ENCODE results near the gene LIN9.
"Not testable (repeated sequence)": the region's sequence is repeated elsewhere in the genome, so short reads cannot be mapped to it uniquely, and the experiment has no call there.

Gene LIN9

DNA sequence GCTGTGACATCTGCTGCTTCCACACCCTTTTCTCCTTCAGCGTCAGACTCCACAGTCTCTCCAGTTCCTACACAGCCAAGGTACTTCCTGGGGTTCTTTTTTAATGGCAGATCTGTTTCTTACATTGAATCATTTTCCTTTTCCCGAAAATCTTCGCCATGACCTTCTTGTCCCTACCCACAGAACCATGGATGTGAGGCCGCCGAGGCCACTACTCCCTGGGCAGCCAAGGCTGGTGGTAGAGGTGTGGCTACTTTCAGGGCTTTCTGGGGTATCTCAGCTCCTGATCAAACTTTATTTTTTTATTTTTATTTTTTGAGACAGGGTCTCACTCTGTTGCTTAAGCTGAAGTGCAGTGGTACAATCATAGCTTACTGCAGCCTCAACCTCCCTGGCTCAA lies 9.5 kb upstream of the LIN9 start:
- DNase-seq, result no peak

DNA sequence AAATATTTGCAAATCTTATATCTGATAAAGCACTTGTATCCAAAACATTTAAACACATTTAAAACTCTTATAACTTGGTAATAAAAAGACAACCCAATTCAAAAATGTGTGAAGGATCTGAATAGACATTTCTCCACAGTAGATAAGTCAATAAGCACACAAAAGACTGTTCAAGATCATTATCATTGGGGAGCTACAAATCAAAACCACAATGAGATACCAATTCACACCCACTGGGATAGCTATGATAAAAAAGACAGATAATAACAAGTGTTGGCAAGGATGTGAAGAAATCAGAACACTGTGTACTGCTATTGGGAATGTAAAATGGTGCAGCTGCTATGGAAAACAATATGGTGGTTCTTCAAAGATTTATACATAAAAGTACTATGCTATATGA lies 5.1 kb upstream of the LIN9 start:
- DNase-seq, result no peak

DNA sequence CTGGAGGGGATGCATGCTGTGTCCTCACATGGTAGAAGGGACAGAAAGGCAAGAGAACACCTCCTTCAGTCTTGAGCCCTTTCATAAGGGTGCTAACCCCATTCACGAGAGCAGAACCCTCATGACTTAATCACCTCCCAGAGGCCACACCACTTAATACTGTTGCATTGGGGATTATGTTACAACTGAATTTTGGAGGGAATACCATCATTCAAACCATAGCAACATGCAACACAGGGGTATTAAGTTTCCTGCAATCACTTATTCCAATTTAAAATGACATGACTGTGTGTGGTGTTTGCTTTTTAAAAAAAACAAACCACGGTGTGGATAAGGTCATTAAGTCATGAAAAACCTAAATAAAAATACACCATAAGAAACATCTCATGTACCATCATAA lies 3.1 kb upstream of the LIN9 start:
- DNase-seq, result no peak

DNA sequence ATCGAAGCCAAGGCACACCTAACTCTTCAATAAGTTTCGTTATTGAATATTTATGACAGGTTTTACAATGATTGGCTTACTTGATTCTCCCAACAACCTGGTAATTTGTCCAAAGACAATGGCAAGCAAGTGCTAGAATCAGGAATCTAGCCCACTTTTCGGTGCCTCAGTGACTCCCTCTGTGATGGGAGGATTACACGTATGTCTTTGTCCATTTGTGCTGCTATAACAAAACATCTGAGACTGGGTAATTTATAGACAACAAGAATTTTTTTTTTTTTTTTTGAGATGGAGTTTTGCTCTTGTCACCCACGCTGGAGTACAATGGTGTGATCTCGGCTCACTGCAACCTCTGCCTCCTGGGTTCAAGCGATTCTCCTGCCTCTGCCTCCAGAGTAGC lies 2.4 kb upstream of the LIN9 start:
- no peak for DNase-seq

DNA sequence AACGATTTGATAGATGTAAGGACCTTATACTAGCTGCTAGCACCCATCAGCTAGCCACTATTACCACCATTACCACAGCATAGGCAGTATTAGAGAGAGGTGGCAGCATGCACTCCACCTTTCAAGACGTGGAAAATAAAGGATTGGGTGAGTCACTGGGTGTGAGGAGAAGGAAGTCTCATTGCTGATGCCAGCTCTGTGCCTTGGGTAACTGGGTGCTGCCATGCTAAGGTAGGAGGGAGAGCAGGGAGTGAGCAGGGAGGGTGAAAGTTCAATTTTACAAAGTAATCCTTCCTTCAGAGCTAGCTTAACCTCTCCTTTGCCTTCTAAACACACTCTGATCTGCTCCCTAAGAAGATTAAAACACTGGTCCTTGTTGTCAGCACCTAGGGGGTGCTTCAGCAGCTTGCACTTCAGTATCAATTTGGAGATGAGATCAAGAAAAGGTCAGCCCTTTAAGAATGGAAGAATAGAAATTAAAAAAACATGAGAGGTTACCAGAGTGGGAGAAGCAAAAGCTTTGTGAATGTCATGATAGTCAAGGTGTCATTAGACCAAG lies 1.8 kb upstream of the LIN9 start:
- DNase-seq, result no peak

DNA sequence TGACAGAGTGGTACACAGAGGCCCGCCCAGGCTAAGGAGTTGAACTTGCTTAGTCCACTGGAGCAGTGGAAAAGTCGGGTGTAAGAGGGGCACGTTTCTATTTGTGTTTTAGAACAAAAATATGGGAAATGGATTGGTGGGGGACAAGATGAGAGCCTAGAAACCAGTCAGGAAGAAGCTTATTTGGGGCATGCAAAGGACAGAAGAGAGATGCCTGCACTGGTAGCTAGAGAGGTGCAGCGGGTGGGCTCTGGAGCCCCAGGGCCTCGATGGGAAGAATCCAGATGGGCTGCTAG lies 1.2 kb upstream of the LIN9 start:
- no peak for DNase-seq

DNA sequence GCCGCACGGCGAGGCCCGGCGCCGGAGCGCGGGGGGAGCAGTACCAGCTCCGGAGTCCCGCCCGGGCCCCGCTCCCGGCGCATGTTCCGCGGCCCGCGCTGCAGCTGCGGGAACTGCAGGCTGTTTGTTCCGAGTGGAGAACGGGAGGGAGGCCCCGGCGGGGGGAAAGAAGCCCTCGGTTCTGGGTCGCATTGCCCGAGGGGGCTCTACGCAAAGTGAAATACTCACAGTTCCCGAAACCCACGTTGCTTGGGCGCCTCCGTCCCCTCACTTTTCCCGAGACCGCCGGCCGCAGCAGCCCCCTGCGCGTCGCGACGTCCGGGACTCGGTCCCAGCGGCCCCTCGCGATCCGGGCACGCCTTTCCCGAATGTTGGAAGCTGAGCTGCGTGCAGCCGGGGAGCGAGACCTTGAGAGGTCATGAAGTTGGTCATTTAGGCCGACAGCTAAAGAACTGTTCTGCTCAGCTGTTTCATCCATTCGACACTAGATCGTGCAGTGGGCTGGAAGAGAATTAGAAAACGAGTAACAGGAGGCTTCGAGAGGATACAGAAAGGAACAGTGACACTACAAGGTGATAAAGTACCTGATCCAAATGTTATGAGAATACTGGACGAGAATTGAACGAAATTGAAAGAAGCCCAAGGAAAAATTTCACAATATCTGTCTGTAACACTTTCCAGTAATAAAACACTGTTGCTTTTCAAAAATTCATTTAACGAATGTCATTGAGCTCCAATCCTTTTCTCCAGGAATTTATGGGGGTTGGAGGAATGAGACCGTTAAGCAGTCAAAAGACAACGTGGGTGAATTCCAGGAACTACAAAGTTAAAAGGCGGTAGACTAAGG lies 657 bp upstream of the LIN9 start:
- DNase-seq, result no peak

DNA sequence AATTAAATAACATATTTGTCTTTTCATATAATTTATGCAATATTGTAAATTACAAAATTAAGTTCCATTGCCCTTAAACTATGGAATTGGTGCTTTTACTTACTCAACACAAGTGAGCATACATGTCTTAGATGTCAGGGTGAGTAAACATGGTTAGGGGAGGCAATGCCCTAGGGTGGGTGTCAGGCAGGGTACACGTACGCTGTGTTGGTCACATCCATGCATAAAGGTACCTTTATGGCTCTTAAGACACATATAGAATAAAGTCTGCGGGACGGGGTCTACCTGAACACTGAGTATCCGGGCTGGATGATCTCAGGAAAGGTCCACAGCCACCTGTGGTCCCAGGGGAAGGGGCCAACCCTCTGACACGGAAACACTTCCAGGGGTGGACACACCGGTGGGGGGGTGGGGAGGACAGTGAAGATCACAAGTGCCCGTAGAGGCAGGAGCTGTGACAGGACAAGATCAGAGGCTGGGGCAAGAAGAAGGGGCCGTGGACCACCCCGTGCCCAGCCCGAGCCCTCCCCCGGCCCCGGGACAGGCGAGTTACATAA lies 720 bp downstream of the LIN9 start:
- no peak for DNase-seq

DNA sequence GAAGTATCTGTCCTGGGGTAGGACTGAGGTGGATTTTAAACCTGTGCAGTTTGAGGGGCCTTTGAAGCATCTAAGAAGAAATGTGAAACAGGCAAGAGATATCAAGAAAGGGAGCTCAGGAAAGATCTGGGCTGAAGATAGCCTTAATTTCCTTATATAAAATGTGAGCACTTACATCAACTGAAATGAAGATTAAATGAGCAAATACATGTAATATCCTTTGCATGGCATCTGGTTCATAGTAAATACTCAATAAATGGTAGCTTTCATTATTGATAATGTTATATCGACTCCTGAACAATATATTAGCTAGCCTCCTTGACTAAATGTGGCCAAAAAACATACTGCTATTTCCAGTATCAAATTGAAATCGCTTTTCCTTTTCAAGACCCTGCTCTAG lies 2.5 kb downstream of the LIN9 start:
- no peak for DNase-seq

DNA sequence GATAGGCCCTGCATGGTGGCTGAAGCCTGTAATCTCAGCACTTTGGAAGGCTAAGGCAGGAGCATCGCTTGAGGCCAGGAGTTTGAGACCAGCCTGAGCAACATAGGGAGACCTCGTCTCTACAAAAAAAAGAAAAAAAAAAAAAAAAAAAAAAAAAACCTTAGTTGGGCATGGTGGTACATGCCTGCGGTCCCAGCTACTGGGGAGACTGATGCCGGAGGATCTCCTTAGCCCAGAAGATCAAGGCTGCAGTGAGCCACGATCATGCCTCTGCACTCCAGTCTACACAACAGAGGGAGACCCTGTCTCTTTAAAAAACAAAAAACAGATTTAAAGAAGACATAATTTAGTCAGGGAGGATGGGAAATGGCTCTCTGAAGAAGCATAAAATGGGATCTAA lies 3.8 kb downstream of the LIN9 start:
- no peak for DNase-seq

DNA sequence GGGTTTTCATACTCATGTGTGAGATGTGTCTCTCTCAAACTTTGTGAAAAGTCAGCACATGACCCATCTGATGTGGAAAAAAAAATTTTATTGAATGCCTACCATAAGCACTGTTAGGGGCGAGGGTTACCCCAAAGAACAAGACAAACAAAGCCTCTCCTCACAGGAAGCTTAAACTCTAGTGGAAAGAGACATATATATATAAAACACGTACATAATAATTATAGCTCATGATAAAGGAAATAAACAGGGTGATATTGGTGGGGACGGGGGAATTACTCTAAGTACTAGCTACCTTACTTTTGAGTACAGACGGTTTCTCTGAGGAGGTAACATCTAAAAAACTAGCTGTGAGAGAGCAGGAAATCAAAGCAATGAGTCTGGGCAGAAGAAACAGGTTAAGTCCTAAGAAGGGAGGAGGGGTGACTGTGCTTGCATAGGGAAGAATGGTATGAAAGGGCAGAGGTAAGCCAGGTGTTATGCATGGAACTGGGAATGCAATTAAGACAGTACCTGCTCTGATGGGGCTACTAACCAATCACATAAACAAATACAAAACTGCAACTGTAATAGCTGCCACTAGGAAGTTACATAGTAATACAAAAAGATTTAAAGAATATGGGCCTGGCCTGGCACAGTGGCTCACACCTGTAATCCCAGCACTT lies 4.5 kb downstream of the LIN9 start:
- DNase-seq, result no peak

DNA sequence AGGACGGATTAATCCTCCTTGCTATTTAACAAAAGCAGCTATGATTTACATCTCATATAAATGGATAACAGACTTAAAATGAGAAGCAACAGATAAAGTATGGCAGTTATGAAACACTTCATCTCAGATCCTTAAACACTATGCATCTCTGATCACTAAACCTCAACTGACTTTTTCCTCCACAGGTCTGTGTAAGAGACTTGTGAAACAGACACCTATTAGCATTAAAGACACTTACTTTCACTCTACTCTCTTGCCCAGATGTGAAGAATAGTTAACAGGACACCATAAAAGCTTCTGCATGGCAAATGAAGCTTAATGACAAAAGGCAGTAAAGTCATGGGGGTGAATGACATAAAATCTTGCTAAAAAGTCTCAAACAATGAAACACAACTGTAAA lies 6.2 kb downstream of the LIN9 start:
- DNase-seq, result no peak

DNA sequence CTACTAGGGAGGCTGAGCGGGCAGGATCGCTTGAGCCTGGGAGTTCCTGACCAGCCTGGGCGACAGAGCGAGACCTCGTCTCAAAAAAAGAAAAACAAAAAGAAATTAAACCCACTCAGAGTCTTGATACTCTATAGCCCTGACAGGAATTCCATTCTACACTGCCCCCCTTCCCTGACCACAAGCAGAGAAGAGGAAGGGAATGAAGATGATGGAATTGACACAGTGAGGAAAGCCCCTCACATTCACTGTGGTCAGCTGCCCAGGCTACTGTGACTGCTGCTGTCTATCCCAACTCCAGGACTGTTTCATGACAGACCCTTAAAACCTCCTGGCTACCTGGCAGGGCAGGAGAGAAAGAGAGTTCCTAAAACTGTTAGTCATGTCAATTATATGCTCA lies 12.1 kb downstream of the LIN9 start:
- DNase-seq, result no peak

DNA sequence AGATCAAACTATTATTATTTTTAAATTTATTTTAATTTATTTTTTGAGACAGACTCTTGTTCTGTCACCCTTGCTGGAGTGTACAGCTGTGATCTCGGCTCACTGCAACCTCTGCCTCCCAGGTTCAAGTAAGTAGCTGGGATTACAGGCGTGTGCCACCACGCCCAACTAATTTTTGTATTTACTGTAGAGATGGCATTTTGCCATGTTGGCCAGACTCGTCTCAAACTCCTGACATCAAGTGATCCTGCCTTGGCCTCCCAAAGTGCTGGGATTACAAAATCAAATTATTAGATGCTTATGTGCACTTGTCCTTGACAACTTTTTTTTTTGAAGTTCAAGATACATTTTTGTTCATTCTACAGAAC lies 15.4 kb downstream of the LIN9 start:
- no peak for DNase-seq

DNA sequence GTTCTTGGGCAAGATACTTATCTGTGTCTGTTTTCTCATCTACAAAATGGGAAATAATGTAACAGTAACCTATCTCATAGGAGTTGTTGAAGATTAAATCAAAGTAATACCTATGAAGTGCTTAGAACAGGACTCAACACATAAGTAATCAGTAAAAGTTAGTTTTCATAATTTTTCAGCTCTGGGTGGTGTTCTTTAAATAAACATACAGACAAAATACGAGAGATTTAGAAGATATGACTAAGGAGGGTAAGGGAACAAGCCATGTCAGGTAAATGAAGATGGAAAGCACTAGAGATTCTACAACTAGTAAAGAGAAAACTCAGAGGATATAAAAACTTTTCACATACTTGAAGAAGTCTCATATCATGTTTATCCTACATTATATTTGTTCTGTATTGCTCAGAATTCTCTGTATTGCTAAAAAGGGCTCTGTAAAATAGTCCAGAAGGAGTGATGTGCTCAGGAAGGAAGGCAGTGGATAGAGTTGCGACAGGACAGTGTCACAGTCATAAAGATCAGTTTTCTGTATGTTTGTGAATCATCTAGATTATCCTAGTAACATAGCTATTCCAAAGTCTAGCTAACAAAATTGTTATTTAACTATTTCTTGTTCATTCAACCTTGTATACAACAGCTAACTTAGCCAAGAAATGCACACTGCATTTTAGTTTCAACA lies 16.0 kb downstream of the LIN9 start:
- no peak for DNase-seq

DNA sequence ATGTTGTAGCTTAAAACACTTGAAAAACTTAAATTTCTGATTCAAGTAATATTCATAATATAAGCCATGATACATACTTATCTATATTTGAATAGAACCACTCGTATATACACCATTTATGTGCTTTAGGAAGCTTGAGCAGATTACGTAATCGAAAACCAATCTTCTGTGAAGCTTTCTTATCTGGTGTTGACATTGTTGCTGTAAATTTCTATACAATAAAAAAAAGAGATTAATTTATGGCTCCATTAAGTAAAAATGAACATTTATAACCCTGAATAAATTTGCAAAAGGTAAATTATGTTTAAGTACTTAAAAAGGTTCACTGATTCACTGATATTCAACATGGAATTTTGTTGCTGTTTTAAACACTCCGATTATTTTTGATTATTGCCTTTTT lies 21.4 kb downstream of the LIN9 start:
- no peak for DNase-seq

DNA sequence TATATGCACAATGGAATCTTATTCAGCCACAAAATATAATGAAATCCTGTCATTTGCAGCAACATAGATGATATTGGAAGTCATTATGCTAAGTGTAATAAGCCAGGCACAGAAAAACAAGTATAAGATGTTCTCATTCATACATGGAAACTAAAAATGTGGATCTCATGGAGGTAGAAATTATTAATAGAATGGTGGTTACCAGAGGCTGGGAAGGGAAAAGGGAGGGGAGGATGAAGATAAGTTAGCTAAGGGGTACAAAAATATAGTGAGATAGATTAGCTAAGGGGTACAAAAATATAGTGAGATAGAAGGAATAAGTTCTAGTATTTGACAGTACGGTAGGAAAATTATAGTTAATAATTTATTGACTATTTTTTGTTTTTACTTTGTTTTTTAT lies 27.9 kb downstream of the LIN9 start:
- no peak for DNase-seq

DNA sequence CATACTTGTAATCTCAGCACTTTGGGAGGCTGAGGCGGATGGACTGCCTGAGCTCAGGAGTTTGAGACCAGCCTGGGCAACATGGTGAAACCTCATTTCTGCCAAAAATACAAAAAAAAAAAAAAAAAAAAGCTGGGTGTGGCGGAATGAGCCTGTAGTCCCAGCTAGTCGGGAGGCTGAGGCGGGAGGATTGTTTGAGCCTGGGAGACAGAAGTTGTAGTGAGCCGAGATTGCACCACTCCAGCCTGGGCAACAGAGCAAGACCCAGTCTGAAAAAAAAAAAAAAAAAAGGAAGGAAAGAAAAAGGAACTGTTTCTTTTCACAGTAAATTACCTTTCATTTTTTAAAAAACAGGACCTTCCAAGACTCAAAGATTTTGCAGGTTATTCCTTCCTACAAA lies 29.5 kb downstream of the LIN9 start:
- DNase-seq, result no peak

DNA sequence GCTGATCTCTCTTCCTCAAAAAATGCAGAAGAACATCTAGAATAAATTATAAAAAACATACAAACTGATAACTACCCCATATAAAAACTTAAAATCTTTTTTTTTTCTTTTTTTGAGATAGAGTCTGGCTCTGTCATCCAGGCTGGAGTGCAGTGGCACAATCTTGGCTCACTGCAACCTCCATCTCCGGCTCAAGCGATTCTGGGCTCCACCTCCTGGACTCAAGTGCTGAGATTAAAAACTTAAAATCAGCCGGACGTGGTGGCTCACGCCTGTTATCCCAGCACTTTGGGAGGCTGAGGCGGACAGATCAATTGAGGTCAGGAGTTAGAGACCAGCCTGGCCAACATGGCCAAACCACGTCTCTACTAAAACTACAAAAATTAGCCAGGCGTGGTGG lies 31.1 kb downstream of the LIN9 start:
- no peak for DNase-seq

DNA sequence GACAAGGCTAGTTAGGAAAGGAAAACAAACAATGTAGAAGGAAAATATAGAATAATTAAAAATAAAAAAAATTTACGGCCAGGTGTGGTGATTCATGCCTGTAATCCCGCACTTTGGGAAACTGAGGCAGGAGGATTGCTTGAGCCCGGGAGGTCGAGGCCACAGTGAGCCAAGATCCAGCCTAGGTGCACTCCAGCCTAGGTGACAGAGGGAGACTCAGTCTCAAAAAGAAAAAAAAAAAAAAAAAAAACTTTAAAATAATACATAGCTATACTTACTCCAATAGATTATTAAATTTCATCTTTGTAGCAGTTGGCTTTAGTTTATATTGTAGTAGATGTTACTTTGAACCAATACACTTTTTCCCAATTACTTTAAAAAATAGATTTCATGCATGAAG lies 32.0 kb downstream of the LIN9 start:
- no peak for DNase-seq

DNA sequence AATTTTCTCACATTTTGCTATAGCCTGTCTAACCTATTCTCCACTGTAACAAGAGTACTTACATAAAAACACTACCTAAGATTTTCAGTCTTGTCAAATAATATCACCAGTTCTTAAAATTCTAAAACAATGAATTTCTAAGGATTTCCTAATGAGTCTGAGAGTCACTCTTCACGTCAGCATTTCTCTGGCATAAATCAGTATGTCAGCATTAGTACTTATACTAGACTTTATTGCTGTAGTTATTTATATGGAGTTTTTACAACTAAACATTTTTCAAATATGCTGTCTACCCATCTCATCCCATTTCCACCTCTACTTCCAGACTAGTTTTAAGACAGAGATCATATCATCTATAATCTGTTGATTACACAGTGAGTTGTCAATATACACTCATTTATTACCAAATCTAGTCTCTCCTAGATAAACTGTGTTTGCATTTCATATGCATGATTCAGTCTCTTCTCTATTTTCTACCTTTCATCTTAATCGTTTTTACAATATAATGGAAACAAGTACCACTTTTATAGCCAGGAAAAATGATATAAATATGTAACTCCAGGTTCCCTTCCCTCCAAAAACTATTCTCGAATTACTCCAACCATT lies 32.8 kb downstream of the LIN9 start:
- no peak for DNase-seq

DNA sequence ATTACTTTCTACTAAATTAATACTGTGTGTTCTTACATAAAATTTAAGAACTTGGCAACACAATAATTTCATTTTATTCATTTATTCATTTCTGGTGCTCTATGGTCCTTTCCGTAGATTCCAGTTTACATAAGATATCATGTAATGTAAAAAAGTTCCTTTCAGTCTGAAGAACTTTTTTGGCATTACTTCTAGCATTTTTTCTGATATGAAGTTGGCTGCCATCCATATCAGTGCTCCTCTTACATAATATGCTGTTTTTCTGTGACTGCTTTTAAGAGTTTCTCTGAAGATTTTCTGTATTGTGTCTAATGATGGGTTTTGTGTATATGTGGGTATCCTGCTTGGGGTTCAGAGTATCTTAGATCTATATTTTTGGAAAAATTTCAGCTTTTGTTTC lies 34.8 kb downstream of the LIN9 start:
- DNase-seq, result no peak

DNA sequence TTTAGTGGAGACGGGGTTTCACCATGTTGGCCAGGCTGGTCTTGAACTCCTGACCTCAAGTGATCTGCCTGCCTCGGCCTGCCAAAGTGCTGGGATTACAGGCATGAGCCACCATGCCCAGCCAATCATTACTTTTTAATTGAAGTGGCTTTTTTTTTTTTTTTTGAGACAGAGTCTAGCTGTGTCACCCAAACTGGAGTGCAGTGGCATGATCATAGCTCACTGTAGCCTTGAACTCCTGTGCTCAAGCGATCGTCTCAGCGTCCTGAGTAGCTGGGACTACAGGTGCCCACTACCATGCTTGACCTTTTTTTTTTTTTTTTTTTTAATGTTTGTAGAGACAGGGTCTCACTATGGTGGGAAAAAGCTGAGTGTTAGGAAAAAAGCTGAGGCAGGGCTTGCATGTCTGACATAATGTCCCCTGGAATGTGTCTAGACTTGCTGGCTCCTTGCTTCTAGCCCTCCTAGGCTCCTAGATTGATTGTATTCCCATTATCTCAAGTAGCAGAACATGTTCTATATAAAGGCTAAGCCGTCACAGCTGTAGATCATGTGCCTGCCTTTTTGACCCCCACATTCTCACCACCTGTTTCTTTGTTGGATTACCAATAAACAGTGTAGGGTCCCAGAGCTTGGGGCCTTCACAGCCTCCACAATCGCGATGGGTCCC lies 36.6 kb downstream of the LIN9 start:
- DNase-seq, result not testable (repeated sequence)
